ENCODE measurements around the gene GADD45B.
"Not testable (repeated sequence)": the region's sequence is repeated elsewhere in the genome, so short reads cannot be mapped to it uniquely, and the experiment has no call there.

GADD45B gene

GRCh38 chr19:2514981-2515518, 39.1 kb downstream of the GADD45B start:
- no peak for DNase-seq (ENCODE audit: low read depth)

DNA sequence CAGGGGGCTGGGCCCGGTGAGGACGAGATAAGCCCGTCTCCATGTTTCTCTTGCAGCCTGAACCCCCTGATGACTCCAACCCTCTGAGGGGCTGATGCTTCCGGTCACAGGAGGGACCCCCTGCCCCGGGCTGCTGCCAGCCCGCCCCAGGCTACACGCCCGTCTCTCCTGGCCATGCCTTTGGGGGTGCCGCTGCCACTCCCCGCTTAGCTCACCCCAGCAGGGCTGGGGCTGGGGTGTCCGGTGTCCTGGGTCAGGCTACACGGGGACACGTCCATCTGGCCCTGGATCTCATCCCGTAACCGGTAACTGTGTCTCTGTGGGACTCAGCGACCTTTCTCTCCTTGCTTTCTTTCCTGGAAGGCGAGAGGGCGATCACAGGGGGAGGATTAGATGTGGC, 40.8 kb downstream of the GADD45B start:
- DNase-seq (ENCODE audit: low read depth), result no peak

DNA sequence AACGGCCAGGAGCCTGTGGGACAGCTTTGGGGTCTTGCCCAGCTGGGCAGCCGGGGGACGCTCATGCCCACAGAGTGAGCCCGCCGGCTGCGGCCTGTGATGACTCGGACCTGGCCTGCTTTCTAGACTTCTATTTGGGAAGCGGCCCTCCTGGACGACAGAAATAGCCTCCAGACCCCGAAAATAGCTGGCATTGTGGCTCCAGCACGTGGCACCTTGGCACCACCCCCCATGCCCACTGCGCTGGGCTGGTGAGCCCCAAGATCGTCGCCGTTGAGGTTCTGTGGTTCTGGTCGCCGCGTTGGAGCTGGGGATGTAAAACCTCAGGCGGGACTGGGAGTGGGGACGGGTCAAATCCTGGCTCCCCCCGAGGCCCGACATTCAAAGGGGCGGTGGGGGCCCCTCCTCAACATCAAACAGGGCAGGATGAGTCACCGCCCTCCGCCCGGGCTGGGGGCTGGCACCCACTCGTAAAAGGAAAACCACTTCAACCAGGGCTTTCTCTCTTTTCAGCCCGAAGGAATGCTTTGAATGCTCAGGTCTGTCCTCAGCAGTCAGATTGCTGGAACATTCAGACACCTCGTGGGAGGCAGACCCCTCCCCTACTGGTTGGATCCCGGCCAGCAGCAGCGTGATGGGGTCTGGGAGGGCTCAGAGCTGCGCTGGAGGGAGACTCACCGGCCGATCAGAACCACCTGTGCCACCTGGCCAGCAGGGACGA, 42.1 kb downstream of the GADD45B start:
- DNase-seq (ENCODE audit: low read depth), result no peak

- DNase-seq (ENCODE audit: low read depth), result not testable (repeated sequence)
These were observed 42.9 kb downstream of the GADD45B start for GRCh38 chr19:2518856-2519255.

- DNase-seq (ENCODE audit: low read depth), result no peak
These were observed 43.6 kb downstream of the GADD45B start for GRCh38 chr19:2519482-2519881.

GRCh38 chr19:2523630-2524311, 47.8 kb downstream of the GADD45B start:
- no peak for DNase-seq (ENCODE audit: low read depth)

DNA sequence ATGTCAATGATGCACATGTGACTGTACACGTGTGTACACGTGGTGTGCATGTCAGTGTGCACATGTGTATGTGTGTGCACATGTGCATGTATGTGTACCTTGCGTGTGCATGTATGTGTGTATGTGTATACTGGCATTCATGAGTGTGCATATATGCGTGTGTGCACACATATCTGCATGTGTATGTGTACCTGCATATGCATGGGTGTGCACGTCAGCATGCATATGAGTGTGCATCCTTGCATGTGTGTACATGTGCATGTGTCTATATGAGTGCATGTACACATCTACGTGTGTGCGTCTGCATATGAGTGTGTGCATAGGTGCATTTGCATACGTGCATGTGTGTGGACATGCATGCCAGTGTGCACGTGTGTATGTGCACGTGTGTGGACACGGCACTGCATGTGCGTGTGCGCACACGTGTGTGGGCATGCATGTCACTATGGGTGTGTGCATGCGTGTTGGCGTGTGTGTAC, 48.5 kb downstream of the GADD45B start:
- no peak for DNase-seq (ENCODE audit: low read depth)

DNA sequence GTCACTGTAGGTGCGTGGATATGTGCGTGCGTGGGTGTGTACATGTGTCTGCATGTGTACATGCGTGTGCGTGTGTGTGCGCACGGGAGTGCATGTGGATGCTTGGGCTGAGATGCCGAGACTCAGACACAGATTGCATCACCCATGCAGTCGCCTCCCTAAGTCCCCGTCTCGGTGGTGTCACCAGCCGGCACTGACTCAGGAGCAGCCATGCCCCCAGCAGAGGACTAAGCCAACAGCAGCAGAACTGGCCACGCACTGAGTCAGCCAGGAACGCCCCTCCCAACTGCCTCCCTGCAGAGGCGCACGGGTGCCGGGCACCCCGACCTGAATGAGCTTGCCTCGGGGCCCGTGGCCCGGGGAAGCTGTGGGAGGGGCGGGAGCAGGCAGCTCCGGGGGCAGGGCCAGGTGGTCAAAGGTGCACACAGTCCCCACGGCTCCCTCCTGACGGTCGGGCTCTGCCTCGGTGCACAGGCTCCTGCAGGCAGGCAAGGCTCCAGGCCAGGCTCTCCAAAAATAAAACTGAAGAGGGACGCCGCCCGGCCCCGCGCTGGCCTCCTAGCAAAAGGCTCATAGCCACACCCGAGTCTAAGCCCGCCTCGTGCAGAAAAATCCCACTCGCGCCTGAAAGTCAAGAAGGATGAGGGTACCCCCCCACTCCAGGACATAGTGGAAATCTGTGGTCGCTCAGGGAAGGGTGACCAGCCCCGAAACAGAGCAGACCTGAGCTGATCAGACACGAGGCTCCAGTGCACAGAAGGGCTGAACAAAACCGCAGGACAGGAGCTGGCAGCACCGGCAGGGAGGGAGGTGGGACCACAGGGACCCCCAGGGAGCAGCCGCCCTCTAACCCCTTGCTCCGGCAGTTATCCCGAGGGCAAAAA, 49.2 kb downstream of the GADD45B start:
- DNase-seq (ENCODE audit: low read depth), result no peak

DNA sequence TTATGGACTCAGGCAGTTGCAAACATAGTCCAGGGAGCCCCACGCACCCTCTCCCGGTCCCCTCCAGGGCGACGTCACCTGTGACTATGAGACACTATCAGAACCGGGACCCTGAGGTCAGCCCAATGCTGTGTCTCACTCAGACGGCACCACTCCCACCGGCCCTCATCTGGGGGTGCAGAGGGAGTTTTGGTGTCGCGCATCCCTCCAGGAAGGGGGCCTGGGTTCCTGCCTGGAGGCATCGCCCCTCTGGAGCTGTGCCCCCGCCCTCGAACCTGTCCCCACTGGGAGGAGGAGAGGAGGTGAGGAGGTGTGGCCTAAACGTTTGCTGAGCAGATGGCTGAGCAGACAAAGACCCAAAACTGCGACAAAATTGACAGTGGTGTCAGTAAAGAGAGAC, 51.2 kb downstream of the GADD45B start:
- DNase-seq (ENCODE audit: low read depth), result no peak

- no peak for DNase-seq (ENCODE audit: low read depth)
These were observed 51.8 kb downstream of the GADD45B start for GRCh38 chr19:2527686-2528085.

Measured in stromal cell of bone marrow (primary cell).